K562 (cell line): ENCODE measurements around the gene IGSF23. TPM values are rescaled to one million over a fixed set of nuclear protein-coding genes. Genes with fewer than 3 reads are reported as not detected.

Experiments
- ATAC-seq: fragments of 200-7000 bp; cut with Tn5 transposase; 3 replicates; pipeline ENCODE4 v1.9.1; 2020; ENCODE audit warnings: moderate library complexity
- BruUV-seq: library from RNA; stranded (reverse); fragments of 400-500 nt; replicated peaks from 2 replicates; lab custom pipeline; 2021; lab: Mats Ljungman, UMichigan
- CTCF ChIA-PET: fragments of 300-600 bp; formaldehyde crosslinking; extraction: SDS; loops from one replicate; lab custom pipeline; 2021; ENCODE audit warnings: low intra/inter-chr PET ratio; lab: Yijun Ruan, JAX
- POLR2A ChIA-PET: fragments of 300-600, 350-650 bp; sonication (Branson Sonifier 250); formaldehyde crosslinking; extraction: SDS; loops from one replicate; lab custom pipeline; 2021; ENCODE audit warnings: antibody characterized with exemption, inconsistent platforms; lab: Yijun Ruan, JAX
- DNase-seq, 4 experiments: peaks; one replicate each; pipeline versions ENCODE4 v3.0.0 to v3.0.0-alpha.2; 2011 to 2018; ENCODE audit warnings: low spot score in 3 of 4, mixed read lengths in 3 of 4; ENCODE audit errors: extremely low read depth in 1 of 4
- FAIRE-seq: peaks from 2 replicates; lab custom pipeline; 2011; peaks lifted over from hg19 to GRCh38; lab: Jason Lieb, UNC
- H2AFZ ChIP-seq: 2 replicates; pipeline ENCODE4 v1.6.0; 2011; ENCODE audit warnings: low read depth, low read length, control low read depth, inconsistent platforms
- H3K27ac ChIP-seq: fragments of 200-600 bp; 3 replicates; pipeline ENCODE4 v1.8.0; 2011; ENCODE audit warnings: low read depth, mild to moderate bottlenecking, control low read depth, inconsistent platforms, low read length, moderate library complexity, mixed read lengths; ENCODE audit errors: extremely low read depth
- H3K27me3 ChIP-seq, 2 experiments: fragments of 300-600 bp in 1 of 2; 2 replicates in 1 of 2; 3 replicates in 1 of 2; pipeline versions ENCODE4 v1.6.0 to v1.8.0; 2011; ENCODE audit warnings: inconsistent platforms in 2 of 2, low read length in 2 of 2, mild to moderate bottlenecking in 1 of 2, mixed read lengths in 1 of 2, moderate library complexity in 1 of 2; ENCODE audit not compliant: control insufficient read depth in 2 of 2, insufficient read depth in 2 of 2
- H3K36me3 ChIP-seq: fragments of 300-600 bp; 3 replicates; pipeline ENCODE4 v1.8.0; 2011; ENCODE audit warnings: mild to moderate bottlenecking, low read length, inconsistent platforms; ENCODE audit not compliant: control insufficient read depth, insufficient read depth
- H3K4me1 ChIP-seq, 2 experiments: fragments of 200-600 bp in 1 of 2; replicated peaks in 1 of 2; 2 replicates in 1 of 2; 3 replicates in 1 of 2; pipeline versions ENCODE4 v1.5.1 to v1.8.0; 2011; ENCODE audit warnings: inconsistent platforms in 2 of 2, low read length in 2 of 2, mild to moderate bottlenecking in 1 of 2, mixed read lengths in 1 of 2, moderate library complexity in 1 of 2; ENCODE audit not compliant: control insufficient read depth in 2 of 2, insufficient read depth in 2 of 2
- H3K4me2 ChIP-seq: 2 replicates; pipeline ENCODE4 v1.6.1; 2011; ENCODE audit warnings: low read length, control low read depth, inconsistent platforms, mixed read lengths; ENCODE audit not compliant: insufficient read depth
- H3K4me3 ChIP-seq: fragments of 200-600 bp; sonication (generic), shearing (Covaris generic); 2 replicates; pipeline ENCODE4 v1.5.1; 2016; ENCODE audit warnings: control low read depth, inconsistent platforms
- H3K79me2 ChIP-seq: fragments of 200-600 bp; 3 replicates; pipeline ENCODE4 v1.8.0; 2011; ENCODE audit warnings: low read length, inconsistent platforms; ENCODE audit not compliant: control insufficient read depth, insufficient read depth
- H3K9ac ChIP-seq, 2 experiments: 2 replicates each; pipeline versions ENCODE4 v1.6.0 to v1.6.1; 2011; ENCODE audit warnings: low read depth in 2 of 2, low read length in 2 of 2, control low read depth in 1 of 2, inconsistent platforms in 1 of 2, mild to moderate bottlenecking in 1 of 2, mixed read lengths in 1 of 2; ENCODE audit not compliant: insufficient read depth in 1 of 2
- H3K9me1 ChIP-seq: one replicate; pipeline ENCODE4 v1.6.0; 2011; ENCODE audit warnings: inconsistent platforms, mild to moderate bottlenecking, low read length, moderate library complexity; ENCODE audit not compliant: control insufficient read depth, insufficient read depth
- H3K9me3 ChIP-seq: replicated peaks from 2 replicates; pipeline ENCODE4 v1.5.1; 2011; ENCODE audit warnings: low read depth, low read length, inconsistent platforms; ENCODE audit not compliant: control insufficient read depth, insufficient read depth
- H4K20me1 ChIP-seq: replicated peaks from 2 replicates; pipeline ENCODE4 v1.6.1; 2011; ENCODE audit warnings: low read length, inconsistent platforms, mixed read lengths; ENCODE audit not compliant: control insufficient read depth, insufficient read depth
- ATF7 ChIP-seq: fragments of 450-650 bp; IDR thresholded peaks from 2 replicates; pipeline ENCODE4 v1.7.1; 2014; ENCODE audit warnings: mild to moderate bottlenecking, moderate library complexity
- FIP1L1 ChIP-seq: fragments of 200-400 bp; formaldehyde crosslinking; IDR thresholded peaks from 2 replicates; pipeline ENCODE4 v1.6.1; 2018; ENCODE audit warnings: mild to moderate bottlenecking, low read depth, low read length; ENCODE audit not compliant: poor library complexity, severe bottlenecking
- KDM1A ChIP-seq, 2 experiments: fragments of 450-650 bp; IDR thresholded peaks; 2 replicates each; pipeline ENCODE4 v1.6.1; 2016; ENCODE audit warnings: mild to moderate bottlenecking in 2 of 2
- MCM7 ChIP-seq, 2 experiments: fragments of 450-650 bp; IDR thresholded peaks; 2 replicates each; pipeline ENCODE4 v1.6.1; 2016 to 2018
- NR4A1 ChIP-seq, 2 experiments: fragments of 250-450 bp in 1 of 2; fragments of 450-650 bp in 1 of 2; sonication (Bioruptor Pico) in 1 of 2; IDR thresholded peaks; 2 replicates each; pipeline versions ENCODE4 v1.4.0 to v1.6.1; 2016 to 2020; ENCODE audit warnings: mild to moderate bottlenecking in 2 of 2, missing compliant biosample characterization in 1 of 2, missing genetic modification characterization in 1 of 2, moderate library complexity in 1 of 2
- POLR3A ChIP-seq: IDR thresholded peaks from 2 replicates; pipeline ENCODE4 v1.6.1; 2011; ENCODE audit warnings: borderline replicate concordance, mild to moderate bottlenecking, moderate library complexity; ENCODE audit not compliant: insufficient read length, insufficient read depth; ENCODE audit errors: extremely low read depth
- PRPF4 ChIP-seq: fragments of 200-400 bp; formaldehyde crosslinking; IDR thresholded peaks from one replicate; pipeline ENCODE4 v1.6.1; 2017; ENCODE audit warnings: low read length, low read depth, mild to moderate bottlenecking; ENCODE audit not compliant: insufficient read depth, poor library complexity, severe bottlenecking
- RAD51 ChIP-seq: fragments of 450-650 bp; IDR thresholded peaks from 2 replicates; pipeline ENCODE4 v1.7.1; 2016; ENCODE audit warnings: low read depth, mild to moderate bottlenecking, borderline replicate concordance
- RBM39 ChIP-seq: fragments of 200-400 bp; formaldehyde crosslinking; optimal IDR thresholded peaks from 2 replicates; pipeline ENCODE3; 2018; ENCODE audit warnings: low read depth, low read length
- RCOR1 ChIP-seq, 2 experiments: IDR thresholded peaks; 2 replicates each; pipeline ENCODE4 v1.6.1; 2012; ENCODE audit warnings: low read depth in 2 of 2, low read length in 2 of 2, borderline replicate concordance in 1 of 2, improper control_type of control experiment in 1 of 2
- SRSF9 ChIP-seq: fragments of 200-400 bp; formaldehyde crosslinking; IDR thresholded peaks from 2 replicates; pipeline ENCODE4 v1.6.1; 2017; ENCODE audit warnings: low read depth, low read length, borderline replicate concordance
- TAF15 ChIP-seq: fragments of 200-400 bp; formaldehyde crosslinking; IDR thresholded peaks from 2 replicates; pipeline ENCODE4 v1.6.1; 2017; ENCODE audit warnings: mild to moderate bottlenecking, low read depth, low read length, moderate library complexity
- TEAD4 ChIP-seq, 2 experiments: sonication (generic) in 1 of 2; formaldehyde crosslinking in 1 of 2; IDR thresholded peaks; 2 replicates each; pipeline versions ENCODE4 v1.6.1 to v1.8.0; 2012 to 2022; ENCODE audit warnings: borderline replicate concordance in 1 of 2, inconsistent platforms in 1 of 2, low read length in 1 of 2, mild to moderate bottlenecking in 1 of 2, missing genetic modification reagents in 1 of 2
- ZFX ChIP-seq: sonication (generic); formaldehyde crosslinking; IDR thresholded peaks from 2 replicates; pipeline ENCODE4 v1.8.0; 2022; ENCODE audit warnings: mild to moderate bottlenecking, missing genetic modification reagents, moderate library complexity
- ZKSCAN8 ChIP-seq: fragments of 200-800 bp; sonication (Bioruptor generic); IDR thresholded peaks from 2 replicates; pipeline ENCODE4 v1.6.1; 2016; ENCODE audit warnings: missing genetic modification characterization, missing compliant biosample characterization
- ZNF217 ChIP-seq: sonication (generic); formaldehyde crosslinking; IDR thresholded peaks from 2 replicates; pipeline ENCODE4 v1.8.0; 2022; ENCODE audit warnings: mild to moderate bottlenecking, missing genetic modification reagents
- ZNF41 ChIP-seq: fragments of 250-450 bp; sonication (Bioruptor Pico); conservative IDR thresholded peaks from 2 replicates; pipeline ENCODE4 v1.4.0; 2020; ENCODE audit warnings: mild to moderate bottlenecking
- ZNF586 ChIP-seq: fragments of 450-650 bp; formaldehyde crosslinking; conservative IDR thresholded peaks from 2 replicates; pipeline ENCODE4 v1.4.0; 2020; ENCODE audit warnings: mild to moderate bottlenecking, moderate library complexity
- WGBS: fragments of 100-300 bp; shearing (Covaris generic); methylation state at CpG from one replicate; pipeline ENCODE4 v1.1.6; 2016; ENCODE audit warnings: low coverage, mixed read lengths; ENCODE audit not compliant: insufficient coverage; ENCODE audit errors: missing lambda C conversion rate; 5-methylcytosine and 5-hydroxymethylcytosine counted together
- in situ Hi-C: fragments of 300-500 bp; cut with MboI; formaldehyde crosslinking; loops from 4 replicates; pipeline ENCODE4 v1.15.0; 2018; ENCODE audit warnings: inconsistent platforms, mixed read lengths
- intact Hi-C: fragments of 100-400 bp; cut with micrococcal nuclease; formaldehyde crosslinking; loops from 2 replicates; pipeline ENCODE4 v1.14.2; 2022
- polyA plus RNA-seq, 8 experiments: library from polyadenylated mRNA; depleted of rRNA in 4 of 8; stranded (reverse) in 5 of 8; unstranded in 3 of 8; fragments of >200 nt; fragmentation: Nextera tagmentation in 2 of 8; fragmentation: Illumina TruSeq in 1 of 8; extraction: Ambion mirVana in 2 of 8; extraction: Trizol in 1 of 8; gene quantifications; 2 replicates each; pipeline versions ENCODE4 v1.2.1 to v1.2.3, GENCODE V29; 2011 to 2014; ENCODE audit warnings: inconsistent platforms in 1 of 8, missing spikeins in 1 of 8
- total RNA-seq, 7 experiments: library from RNA; depleted of rRNA in 6 of 7; stranded (reverse); fragments of >200 nt in 6 of 7; fragmentation: Illumina TruSeq in 2 of 7; extraction: Trizol in 2 of 7; gene quantifications; 2 replicates each; pipeline versions ENCODE4 v1.2.1 to v1.2.3, GENCODE V29; 2011 to 2021; ENCODE audit warnings: low replicate concordance in 1 of 7
- TF ChIP-seq, protein P1 (sequence below): sonication (generic); formaldehyde crosslinking; IDR thresholded peaks from 2 replicates; pipeline ENCODE4 v1.8.0; 2023; ENCODE audit warnings: mild to moderate bottlenecking, missing genetic modification reagents

Gene IGSF23
- total and polyA plus RNA-seq, 9 of the 15 experiments (the other 6 are each of a cell fraction or from before 2014, with no cell fraction given): not detected

DNA sequence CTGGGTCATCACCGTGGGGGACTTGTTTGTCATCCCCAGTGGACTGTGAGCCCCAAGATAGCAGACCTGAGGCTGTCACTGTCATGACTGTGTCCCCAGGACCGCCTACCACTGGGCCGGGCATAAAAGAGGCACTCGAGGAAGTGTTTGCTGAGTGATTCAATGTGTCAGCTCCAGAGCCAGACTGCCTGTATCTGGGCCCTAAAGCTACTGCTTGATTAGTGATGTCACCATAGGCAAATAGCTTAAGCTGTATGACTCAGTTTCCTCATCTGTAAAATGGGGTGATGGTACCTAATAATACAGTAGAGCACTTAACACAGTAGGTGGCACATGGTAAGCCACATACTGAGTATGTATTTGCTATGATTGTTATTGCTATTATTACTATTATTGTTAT, 46.7 kb downstream of the IGSF23 start (continued):
- no peak for TF ChIP-seq NR4A1 (CRISPR knock-in tag; IDR thresholded peaks at IDR 0.05)
- no peak for TF ChIP-seq NR4A1 (tag; IDR thresholded peaks at IDR 0.05)
- no peak for TF ChIP-seq SRSF9
- no peak for TF ChIP-seq RBM39
- TF ChIP-seq KDM1A (IDR thresholded peaks at IDR 0.05): no peak
- no peak for TF ChIP-seq PRPF4
- no peak for TF ChIP-seq ZKSCAN8 (CRISPR knock-in tag)
- TF ChIP-seq ZNF217: no peak
- no peak for TF ChIP-seq FIP1L1
- no peak for TF ChIP-seq RAD51
- TF ChIP-seq ZNF586 (CRISPR knock-in tag): no peak

DNA sequence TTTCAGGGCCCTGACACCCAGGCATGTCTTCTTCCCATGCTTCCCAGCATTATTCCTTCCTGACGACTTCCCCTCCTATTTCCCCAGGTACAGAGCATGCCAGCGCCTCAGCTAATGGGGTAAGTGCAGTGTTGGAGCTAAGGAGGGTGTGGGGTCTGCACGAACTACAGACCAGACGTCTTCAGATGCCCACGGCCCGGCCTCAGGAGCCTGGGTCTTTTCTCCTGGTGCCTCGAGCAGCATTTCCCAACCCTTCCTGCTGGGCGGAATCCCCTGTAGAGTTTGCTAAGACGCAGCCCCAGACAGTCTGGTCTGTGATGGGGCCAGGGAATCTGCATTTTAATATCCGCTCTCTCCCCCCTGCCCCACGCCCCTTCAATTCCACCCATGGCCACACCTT, 47.8 kb downstream of the IGSF23 start:
- in situ Hi-C loops (no loop called here), intact Hi-C loops (no loop called here)
- Histone ChIP-seq H2AFZ (no peak overlapping the region), H3K9ac (peak overlapping the region in 1 of 2 experiments; percentile 3; a peak in 1 of 4 replicates), H3K4me1 (peaks cover 0 to 9% of the 10 kb centered on the region in 2 experiments), H3K36me3 (peaks cover 22% of the 10 kb centered on the region; the same call in 2 of the 3 replicates), H3K4me3 (no peak overlapping the region), H3K79me2 (no peaks in the 10 kb centered on the region), H3K27ac (no peak overlapping the region), H3K9me1 (no peaks in the 10 kb centered on the region), H3K27me3 (no peaks in the 10 kb centered on the region), H3K9me3 (no peaks in the 10 kb centered on the region), H3K4me2 (no peak overlapping the region), H4K20me1 (no peaks in the 10 kb centered on the region)
- no peak for DNase-seq
- no peak for ATAC-seq
- ChIA-PET CTCF (interaction anchor here (0.6 kb wide), 1 partner anchor 102 kb away, joined by 3 read pairs; no protein-coding TSS in a partner anchor), POLR2A (interaction anchor here (1.0 to 1.2 kb wide), 3 partner anchors 13 to 84 kb away, joined by 3 read pairs; no protein-coding TSS in a partner anchor)
- FAIRE-seq: no peak
- BruUV-seq: no TSS peak
- WGBS: 77% methylated on average over 9 of the region's 11 CpGs
- TF ChIP-seq POLR3A (no peak), ATF7 (no peak), TEAD4 (IDR thresholded peaks at IDR 0.05; ENCODE audit: low read length) (no peak), TEAD4 (CRISPR knock-in tag; IDR thresholded peaks at IDR 0.05; ENCODE audit: borderline replicate concordance) (no peak), ZFX (CRISPR knock-in tag) (no peak), MCM7 (IDR thresholded peaks at IDR 0.05) (no peak), TAF15 (no peak), ZNF41 (CRISPR knock-in tag) (no peak), RCOR1 (IDR thresholded peaks at IDR 0.05; ENCODE audit: borderline replicate concordance in 1 of 2, low read depth in 2 of 2, low read length in 2 of 2) (no peak)
- TF ChIP-seq, protein P1, sequence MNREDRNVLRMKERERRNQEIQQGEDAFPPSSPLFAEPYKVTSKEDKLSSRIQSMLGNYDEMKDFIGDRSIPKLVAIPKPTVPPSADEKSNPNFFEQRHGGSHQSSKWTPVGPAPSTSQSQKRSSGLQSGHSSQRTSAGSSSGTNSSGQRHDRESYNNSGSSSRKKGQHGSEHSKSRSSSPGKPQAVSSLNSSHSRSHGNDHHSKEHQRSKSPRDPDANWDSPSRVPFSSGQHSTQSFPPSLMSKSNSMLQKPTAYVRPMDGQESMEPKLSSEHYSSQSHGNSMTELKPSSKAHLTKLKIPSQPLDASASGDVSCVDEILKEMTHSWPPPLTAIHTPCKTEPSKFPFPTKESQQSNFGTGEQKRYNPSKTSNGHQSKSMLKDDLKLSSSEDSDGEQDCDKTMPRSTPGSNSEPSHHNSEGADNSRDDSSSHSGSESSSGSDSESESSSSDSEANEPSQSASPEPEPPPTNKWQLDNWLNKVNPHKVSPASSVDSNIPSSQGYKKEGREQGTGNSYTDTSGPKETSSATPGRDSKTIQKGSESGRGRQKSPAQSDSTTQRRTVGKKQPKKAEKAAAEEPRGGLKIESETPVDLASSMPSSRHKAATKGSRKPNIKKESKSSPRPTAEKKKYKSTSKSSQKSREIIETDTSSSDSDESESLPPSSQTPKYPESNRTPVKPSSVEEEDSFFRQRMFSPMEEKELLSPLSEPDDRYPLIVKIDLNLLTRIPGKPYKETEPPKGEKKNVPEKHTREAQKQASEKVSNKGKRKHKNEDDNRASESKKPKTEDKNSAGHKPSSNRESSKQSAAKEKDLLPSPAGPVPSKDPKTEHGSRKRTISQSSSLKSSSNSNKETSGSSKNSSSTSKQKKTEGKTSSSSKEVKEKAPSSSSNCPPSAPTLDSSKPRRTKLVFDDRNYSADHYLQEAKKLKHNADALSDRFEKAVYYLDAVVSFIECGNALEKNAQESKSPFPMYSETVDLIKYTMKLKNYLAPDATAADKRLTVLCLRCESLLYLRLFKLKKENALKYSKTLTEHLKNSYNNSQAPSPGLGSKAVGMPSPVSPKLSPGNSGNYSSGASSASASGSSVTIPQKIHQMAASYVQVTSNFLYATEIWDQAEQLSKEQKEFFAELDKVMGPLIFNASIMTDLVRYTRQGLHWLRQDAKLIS (CRISPR knock-in tag): no peak
